IMR-90 (cell line): ENCODE data around the gene CEP78. TPM values are rescaled to one million over a fixed set of nuclear protein-coding genes. Genes with fewer than 3 reads are reported as not detected.

Experiments used
- ATAC-seq: fragments of 200-7000 bp; cut with Tn5 transposase; 2 replicates; pipeline ENCODE4 v1.9.1; 2020; ENCODE audit warnings: low read depth, mild to moderate bottlenecking, moderate library complexity
- BruUV-seq: library from RNA; stranded (reverse); fragments of 400-500 nt; replicated peaks from 2 replicates; lab custom pipeline; 2021; lab: Mats Ljungman, UMichigan
- CTCF ChIA-PET: fragments of 300-600 bp; formaldehyde crosslinking; extraction: SDS; loops from one replicate; lab custom pipeline; 2021; ENCODE audit warnings: antibody characterized with exemption; lab: Yijun Ruan, JAX
- POLR2A ChIA-PET: fragments of 300-600 bp; sonication (Branson Sonifier 250); formaldehyde crosslinking; loops from one replicate; lab custom pipeline; 2022; ENCODE audit warnings: antibody characterized with exemption; ENCODE audit not compliant: unreplicated experiment; lab: Charles Lee
- DNase-seq: peaks from one replicate; pipeline ENCODE4 v3.0.0; 2013
- H2AFZ ChIP-seq: replicated peaks from 2 replicates; pipeline ENCODE3; 2013; ENCODE audit warnings: low read length, mild to moderate bottlenecking; ENCODE audit not compliant: poor library complexity
- H2AK5ac ChIP-seq: 2 replicates; pipeline ENCODE4 v1.6.1; 2013; ENCODE audit warnings: low read depth, low read length, inconsistent platforms
- H2AK9ac ChIP-seq: replicated peaks from 2 replicates; pipeline ENCODE3; 2013; ENCODE audit warnings: mild to moderate bottlenecking, low read depth, low read length, moderate library complexity; ENCODE audit not compliant: poor library complexity
- H2BK120ac ChIP-seq: 2 replicates; pipeline ENCODE4 v1.6.1; 2013; ENCODE audit warnings: low read depth, low read length, inconsistent platforms
- H2BK15ac ChIP-seq: 3 replicates; pipeline ENCODE4 v1.6.1; 2013; ENCODE audit warnings: low read depth, low read length, inconsistent platforms
- H2BK20ac ChIP-seq: 2 replicates; pipeline ENCODE4 v1.6.1; 2013; ENCODE audit warnings: low read depth, mild to moderate bottlenecking, inconsistent platforms, low read length, moderate library complexity
- H2BK5ac ChIP-seq: 2 replicates; pipeline ENCODE4 v1.6.1; 2013; ENCODE audit warnings: mild to moderate bottlenecking, low read depth, low read length, inconsistent platforms; ENCODE audit not compliant: poor library complexity, severe bottlenecking
- H3K14ac ChIP-seq: replicated peaks from 2 replicates; pipeline ENCODE4 v1.6.1; 2013; ENCODE audit warnings: low read depth, low read length, inconsistent platforms
- H3K18ac ChIP-seq: 2 replicates; pipeline ENCODE4 v1.6.1; 2013; ENCODE audit warnings: low read depth, low read length, control low read depth
- H3K23ac ChIP-seq: 2 replicates; pipeline ENCODE4 v1.6.1; 2013; ENCODE audit warnings: low read depth, low read length, inconsistent platforms
- H3K27ac ChIP-seq: 2 replicates; pipeline ENCODE4 v1.5.1; 2013; ENCODE audit warnings: mild to moderate bottlenecking, control low read depth, low read length; ENCODE audit not compliant: insufficient read depth
- H3K27me3 ChIP-seq: 2 replicates; pipeline ENCODE4 v1.6.1; 2013; ENCODE audit warnings: low read length; ENCODE audit not compliant: control insufficient read depth, insufficient read depth
- H3K36me3 ChIP-seq: 2 replicates; pipeline ENCODE4 v1.6.1; 2013; ENCODE audit warnings: low read length, mixed read lengths; ENCODE audit not compliant: control insufficient read depth, insufficient read depth
- H3K4ac ChIP-seq: 2 replicates; pipeline ENCODE4 v1.6.1; 2013; ENCODE audit warnings: low read depth, low read length, inconsistent platforms
- H3K4me1 ChIP-seq: 2 replicates; pipeline ENCODE4 v1.6.1; 2013; ENCODE audit warnings: low read length, mixed read lengths; ENCODE audit not compliant: control insufficient read depth, insufficient read depth
- H3K4me2 ChIP-seq: 2 replicates; pipeline ENCODE4 v1.6.1; 2013; ENCODE audit warnings: low read depth, mild to moderate bottlenecking, control low read depth, low read length, moderate library complexity
- H3K4me3 ChIP-seq: 2 replicates; pipeline ENCODE4 v1.5.1; 2013; ENCODE audit warnings: low read depth, mild to moderate bottlenecking, control low read depth, low read length, moderate library complexity; ENCODE audit not compliant: insufficient read depth
- H3K56ac ChIP-seq: 2 replicates; pipeline ENCODE4 v1.6.1; 2013; ENCODE audit warnings: low read length, inconsistent platforms; ENCODE audit not compliant: insufficient read depth; ENCODE audit errors: extremely low read depth
- H3K79me1 ChIP-seq, 2 experiments: 2 replicates each; pipeline ENCODE4 v1.6.1; 2013; ENCODE audit warnings: low read length in 2 of 2, inconsistent platforms in 1 of 2, low read depth in 1 of 2
- H3K9ac ChIP-seq: 2 replicates; pipeline ENCODE4 v1.6.1; 2013; ENCODE audit warnings: low read depth, low read length, control low read depth
- H3K9me1 ChIP-seq: 2 replicates; pipeline ENCODE4 v1.6.1; 2013; ENCODE audit warnings: low read length, inconsistent platforms; ENCODE audit not compliant: insufficient read depth
- H3K9me3 ChIP-seq: 2 replicates; pipeline ENCODE4 v1.6.1; 2013; ENCODE audit warnings: low read length; ENCODE audit not compliant: control insufficient read depth, insufficient read depth
- H4K20me1 ChIP-seq: 2 replicates; pipeline ENCODE4 v1.6.1; 2013; ENCODE audit warnings: low read length, inconsistent platforms; ENCODE audit not compliant: insufficient read depth
- H4K5ac ChIP-seq: 2 replicates; pipeline ENCODE4 v1.6.1; 2013; ENCODE audit warnings: mild to moderate bottlenecking, low read depth, low read length, control low read depth
- H4K8ac ChIP-seq, 2 experiments: 2 replicates each; pipeline ENCODE4 v1.6.1; 2013; ENCODE audit warnings: low read depth in 2 of 2, low read length in 2 of 2, control low read depth in 1 of 2, inconsistent platforms in 1 of 2
- H4K91ac ChIP-seq: 2 replicates; pipeline ENCODE4 v1.6.1; 2013; ENCODE audit warnings: low read depth, low read length, inconsistent platforms; ENCODE audit not compliant: insufficient read depth
- CHD1 ChIP-seq: IDR thresholded peaks from 2 replicates; pipeline ENCODE4 v1.6.1; 2012; ENCODE audit warnings: low read depth, low read length, improper control_type of control experiment
- MAZ ChIP-seq: IDR thresholded peaks from 2 replicates; pipeline ENCODE4 v1.6.1; 2012; ENCODE audit warnings: low read depth, mild to moderate bottlenecking, low read length, improper control_type of control experiment, moderate library complexity, borderline replicate concordance
- POLR2A ChIP-seq: IDR thresholded peaks from 2 replicates; pipeline ENCODE4 v1.6.1; 2012; ENCODE audit warnings: mild to moderate bottlenecking, low read depth, low read length
- WGBS, 2 experiments: methylation state at CpG; one replicate each; pipeline versions ENCODE4 v1.1.5 to v1.1.7; 2013; ENCODE audit warnings: missing lambda C conversion rate in 2 of 2; ENCODE audit not compliant: insufficient read length in 1 of 2; ENCODE audit errors: extremely low coverage in 2 of 2; 5-methylcytosine and 5-hydroxymethylcytosine counted together
- dilution Hi-C: fragments of 300-500 bp; cut with HindIII; formaldehyde crosslinking; loops from one replicate; pipeline ENCODE4 v1.14.3; 2018; ENCODE audit warnings: low sequenced_read_pairs; ENCODE audit not compliant: unreplicated experiment
- in situ Hi-C: fragments of 300-500 bp; cut with MboI; formaldehyde crosslinking; loops from 3 replicates; pipeline ENCODE4 v1.14.3; 2019; ENCODE audit warnings: low sequenced_read_pairs, inconsistent platforms, mixed read lengths
- intact Hi-C: fragments of 100-400 bp; cut with micrococcal nuclease; formaldehyde crosslinking; loops from 2 replicates; pipeline ENCODE4 v1.10.0; 2022
- polyA plus RNA-seq, 3 experiments: library from polyadenylated mRNA; depleted of rRNA; stranded (reverse); fragments of >200 nt; gene quantifications; 2 replicates each; pipeline ENCODE4 v1.2.3, GENCODE V29; 2012; ENCODE audit warnings: low replicate concordance in 1 of 3
- total RNA-seq: library from RNA; depleted of rRNA; stranded (reverse); fragments of >200 nt; gene quantifications from 2 replicates; pipeline ENCODE4 v1.2.3, GENCODE V29; 2012

CEP78 gene
- total and polyA plus RNA-seq, 2 of the 4 experiments (the other 2 are of a cell fraction): 9.2 to 18.3 TPM

GRCh38 chr9:78296201-78296892, 60.5 kb downstream of the CEP78 start:
- Histone ChIP-seq H4K8ac (peak overlapping the region; percentile 82 to 91), H3K4me1 (peaks cover 3% of the 10 kb centered on the region; the same call in 1 of the 2 replicates), H3K18ac (peak overlapping the region; percentile 44; the same call in 1 of the 2 replicates), H2AFZ (peak overlapping the region; percentile 97), H3K23ac (peak overlapping the region; percentile 88), H3K9ac (peak overlapping the region; percentile 89), H3K36me3 (peaks cover 3% of the 10 kb centered on the region; the same call in 1 of the 2 replicates), H3K27me3 (no peaks in the 10 kb centered on the region), H3K27ac (peak overlapping the region; percentile 82), H2BK5ac (peak overlapping the region; percentile 65), H3K4me2 (peak overlapping the region; percentile 88), H3K4ac (peak overlapping the region; percentile 93), H3K9me1 (peaks cover 2% of the 10 kb centered on the region; the same call in 1 of the 2 replicates), H4K91ac (peak overlapping the region; percentile 94), H3K9me3 (no peaks in the 10 kb centered on the region), H3K14ac (peak overlapping the region; percentile 97), H2BK20ac (peak overlapping the region; percentile 44; the same call in 1 of the 2 replicates), H3K79me1 (peaks cover 7 to 30% of the 10 kb centered on the region in 2 experiments; a peak in 3 of 4 replicates), H3K4me3 (peak overlapping the region; percentile 50), H4K5ac (peak overlapping the region; percentile 32; the same call in 1 of the 2 replicates), H2BK15ac (peak overlapping the region; percentile 53; the same call in 1 of the 3 replicates), H2AK9ac (peak overlapping the region; percentile 78), H4K20me1 (peaks cover 29% of the 10 kb centered on the region; the same call in 1 of the 2 replicates), H3K56ac (peak overlapping the region; percentile 91), H2BK120ac (peak overlapping the region; percentile 91), H2AK5ac (peak overlapping the region; percentile 48; the same call in 1 of the 2 replicates)
- ATAC-seq (peak; percentile 10), DNase-seq (peak; percentile 54)
- 0% methylated on average over 15 of the region's 32 CpGs; no CpG with 5 or more reads in 1 of the 2 experiments for WGBS, 2 experiments
- ChIA-PET CTCF (interaction anchor here (1.0 kb wide), 1 partner anchor 19 kb away, joined by 3 read pairs; no protein-coding TSS in a partner anchor), POLR2A (interaction anchor here (0.7 to 1.6 kb wide), 4 partner anchors 15 to 927 kb away, joined by 3 to 4 read pairs (median 4); no protein-coding TSS in a partner anchor)
- intact Hi-C loops: loop anchor here (1.0 to 2.0 kb wide), 3 partner anchors 15 to 60 kb away; partner anchors contain the start of gene CEP78
- in situ Hi-C loops: no loop called here
- TF ChIP-seq MAZ (no peak), POLR2A (peak; percentile 69; the same call in 1 of the 2 replicates), CHD1 (no peak)
- dilution Hi-C loops: no loop called here
- BruUV-seq: no TSS peak
